LNCAP (cell line): ENCODE data around the gene SLC25A18.

Experiments used
- CTCF ChIP-seq: fragments of 450-650 bp; IDR thresholded peaks from 2 replicates; pipeline ENCODE4 v1.5.1; 2017; ENCODE audit warnings: mild to moderate bottlenecking

Gene SLC25A18

GRCh38 chr22:17586831-17587440 lies 23.6 kb downstream of the SLC25A18 start:
- no peak for TF ChIP-seq CTCF

- no peak for TF ChIP-seq CTCF
Observed at GRCh38 chr22:17587629-17588028, 24.3 kb downstream of the SLC25A18 start.

GRCh38 chr22:17588606-17589005 lies 25.3 kb downstream of the SLC25A18 start:
- no peak for TF ChIP-seq CTCF

- TF ChIP-seq CTCF = no peak
Observed at GRCh38 chr22:17589810-17590375, 26.6 kb downstream of the SLC25A18 start.

GRCh38 chr22:17590586-17590985 lies 27.3 kb downstream of the SLC25A18 start:
- TF ChIP-seq CTCF = no peak

- TF ChIP-seq CTCF = no peak
Observed at GRCh38 chr22:17592201-17592600, 28.9 kb downstream of the SLC25A18 start.

- TF ChIP-seq CTCF = no peak
Observed at GRCh38 chr22:17596226-17596625, 32.9 kb downstream of the SLC25A18 start.

GRCh38 chr22:17597217-17597616 lies 33.9 kb downstream of the SLC25A18 start:
- TF ChIP-seq CTCF = no peak
